SJSA1 (cell line): Measurements from ENCODE around the gene EPAS1. TPM values are rescaled to one million over a fixed set of nuclear protein-coding genes. Genes with fewer than 3 reads are reported as not detected.
A peak's percentile ranks its signal among the peaks of the same experiment; 100 is the strongest.

Experiments
- DNase-seq, 2 experiments: peaks; one replicate each; pipeline ENCODE4 v3.0.0-alpha.2; 2015 to 2020; ENCODE audit warnings: low spot score in 2 of 2, low read depth in 1 of 2
- H3K27ac ChIP-seq: fragments of 250-450 bp; sonication (Bioruptor Pico); 2 replicates; pipeline ENCODE4 v1.5.1; 2020; ENCODE audit warnings: mild to moderate bottlenecking, moderate library complexity
- H3K27me3 ChIP-seq: fragments of 250-450 bp; sonication (Bioruptor Pico); replicated peaks from 2 replicates; pipeline ENCODE4 v1.5.1; 2020; ENCODE audit warnings: mild to moderate bottlenecking, moderate library complexity
- H3K36me3 ChIP-seq: fragments of 250-450 bp; sonication (Bioruptor Pico); 2 replicates; pipeline ENCODE4 v1.5.1; 2020; ENCODE audit warnings: mild to moderate bottlenecking
- H3K4me1 ChIP-seq: fragments of 250-450 bp; sonication (Bioruptor Pico); replicated peaks from 2 replicates; pipeline ENCODE4 v1.6.1; 2021; ENCODE audit warnings: mild to moderate bottlenecking
- H3K4me3 ChIP-seq: fragments of 250-450 bp; sonication (Bioruptor Pico); 2 replicates; pipeline ENCODE4 v1.5.1; 2020; ENCODE audit warnings: mild to moderate bottlenecking
- H3K9me3 ChIP-seq: fragments of 250-450 bp; sonication (Bioruptor Pico); replicated peaks from 2 replicates; pipeline ENCODE4 v1.5.1; 2020; ENCODE audit warnings: mild to moderate bottlenecking
- total RNA-seq: library from RNA; depleted of rRNA; stranded (reverse); fragments of >200 nt; shearing (Covaris generic); gene quantifications from 2 replicates; pipeline ENCODE4 v1.2.3, GENCODE V29; 2014

Gene EPAS1
- total RNA-seq, 1 experiment from 2014 or later = 12.9 TPM

- H3K36me3 ChIP-seq = peaks cover 18% of the 10 kb centered on the region
- no peaks in the 10 kb centered on the region for H3K27me3 ChIP-seq
- H3K27ac ChIP-seq = no peak overlapping the region
- H3K4me1 ChIP-seq = no peaks in the 10 kb centered on the region
- H3K4me3 ChIP-seq = no peak overlapping the region
- DNase-seq = peak in 1 of 2 experiments; percentile 36
- no peaks in the 10 kb centered on the region for H3K9me3 ChIP-seq
Observed at GRCh38 chr2:46380038-46380940, 83.1 kb downstream of the EPAS1 start.

- Histone ChIP-seq H3K4me3 (no peak overlapping the region), H3K27ac (no peak overlapping the region), H3K27me3 (no peaks in the 10 kb centered on the region), H3K9me3 (no peaks in the 10 kb centered on the region), H3K4me1 (no peaks in the 10 kb centered on the region), H3K36me3 (peaks cover 18% of the 10 kb centered on the region)
- peak in 1 of 2 experiments; percentile 32 for DNase-seq
Observed at GRCh38 chr2:46381263-46381849, 84.1 kb downstream of the EPAS1 start.

GRCh38 chr2:46381871-46382270 is 84.7 kb downstream of the EPAS1 start:
- peaks cover 18% of the 10 kb centered on the region for H3K36me3 ChIP-seq
- DNase-seq = peak in 1 of 2 experiments; percentile 36
- no peak overlapping the region for H3K27ac ChIP-seq
- H3K4me3 ChIP-seq = no peak overlapping the region
- no peaks in the 10 kb centered on the region for H3K4me1 ChIP-seq
- no peaks in the 10 kb centered on the region for H3K27me3 ChIP-seq
- H3K9me3 ChIP-seq = no peaks in the 10 kb centered on the region

GRCh38 chr2:46382331-46383112 is 85.3 kb downstream of the EPAS1 start:
- Histone ChIP-seq H3K27me3 (no peaks in the 10 kb centered on the region), H3K4me1 (no peaks in the 10 kb centered on the region), H3K36me3 (peaks cover 18% of the 10 kb centered on the region), H3K9me3 (no peaks in the 10 kb centered on the region), H3K27ac (no peak overlapping the region), H3K4me3 (no peak overlapping the region)
- peak in 1 of 2 experiments; percentile 31 for DNase-seq

- DNase-seq = no peak
- no peaks in the 10 kb centered on the region for H3K27me3 ChIP-seq
- no peak overlapping the region for H3K27ac ChIP-seq
- H3K4me1 ChIP-seq = no peaks in the 10 kb centered on the region
- H3K36me3 ChIP-seq = peaks cover 16% of the 10 kb centered on the region
- H3K9me3 ChIP-seq = no peaks in the 10 kb centered on the region
- H3K4me3 ChIP-seq = no peak overlapping the region
Observed at GRCh38 chr2:46383113-46383395, 85.8 kb downstream of the EPAS1 start.

- H3K9me3 ChIP-seq = no peaks in the 10 kb centered on the region
- H3K27ac ChIP-seq = no peak overlapping the region
- H3K36me3 ChIP-seq = peaks cover 10% of the 10 kb centered on the region
- H3K4me3 ChIP-seq = no peak overlapping the region
- no peaks in the 10 kb centered on the region for H3K4me1 ChIP-seq
- H3K27me3 ChIP-seq = no peaks in the 10 kb centered on the region
- DNase-seq = peak in 1 of 2 experiments; percentile 28
Observed at GRCh38 chr2:46383784-46384456, 86.7 kb downstream of the EPAS1 start.

- peak in 1 of 2 experiments; percentile 36 for DNase-seq
Observed at GRCh38 chr2:46384457-46384815, 87.2 kb downstream of the EPAS1 start.

GRCh38 chr2:46385786-46386577 is 88.8 kb downstream of the EPAS1 start:
- H3K27ac ChIP-seq = no peak overlapping the region
- H3K36me3 ChIP-seq = peaks cover 3% of the 10 kb centered on the region; the same call in 1 of the 2 replicates
- peak in 1 of 2 experiments; percentile 29 for DNase-seq

More at GRCh38 chr2:46384457-46384815, 87.2 kb downstream of the EPAS1 start:
- no peaks in the 10 kb centered on the region for H3K9me3 ChIP-seq
- H3K4me1 ChIP-seq = no peaks in the 10 kb centered on the region
- no peak overlapping the region for H3K4me3 ChIP-seq
- no peaks in the 10 kb centered on the region for H3K27me3 ChIP-seq
- H3K27ac ChIP-seq = no peak overlapping the region
- H3K36me3 ChIP-seq = peaks cover 10% of the 10 kb centered on the region

GRCh38 chr2:46386763-46387162 is 89.6 kb downstream of the EPAS1 start:
- Histone ChIP-seq H3K36me3 (peaks cover 3% of the 10 kb centered on the region; the same call in 1 of the 2 replicates), H3K27ac (no peak overlapping the region), H3K4me1 (no peaks in the 10 kb centered on the region), H3K4me3 (no peak overlapping the region), H3K27me3 (no peaks in the 10 kb centered on the region), H3K9me3 (no peaks in the 10 kb centered on the region)
- DNase-seq = no peak

More at GRCh38 chr2:46385786-46386577, 88.8 kb downstream of the EPAS1 start:
- Histone ChIP-seq H3K27me3 (no peaks in the 10 kb centered on the region), H3K4me3 (no peak overlapping the region), H3K4me1 (no peaks in the 10 kb centered on the region), H3K9me3 (no peaks in the 10 kb centered on the region)

- H3K27ac ChIP-seq = no peak overlapping the region
- H3K4me3 ChIP-seq = no peak overlapping the region
- peaks cover 3% of the 10 kb centered on the region; the same call in 1 of the 2 replicates for H3K36me3 ChIP-seq
- H3K27me3 ChIP-seq = no peaks in the 10 kb centered on the region
- no peaks in the 10 kb centered on the region for H3K4me1 ChIP-seq
- peak in 1 of 2 experiments; percentile 15 for DNase-seq
- no peaks in the 10 kb centered on the region for H3K9me3 ChIP-seq
Observed at GRCh38 chr2:46387292-46387691, 90.1 kb downstream of the EPAS1 start.

- Histone ChIP-seq H3K36me3 (peaks cover 3% of the 10 kb centered on the region; the same call in 1 of the 2 replicates), H3K9me3 (no peaks in the 10 kb centered on the region), H3K4me1 (no peaks in the 10 kb centered on the region; the same call in 1 of the 2 replicates), H3K4me3 (no peak overlapping the region), H3K27ac (no peak overlapping the region), H3K27me3 (no peaks in the 10 kb centered on the region)
- peak in 1 of 2 experiments; percentile 22 for DNase-seq
Observed at GRCh38 chr2:46387886-46388515, 90.8 kb downstream of the EPAS1 start.

- peak in 1 of 2 experiments; percentile 32 for DNase-seq
- Histone ChIP-seq H3K4me1 (no peaks in the 10 kb centered on the region; the same call in 1 of the 2 replicates), H3K9me3 (no peaks in the 10 kb centered on the region), H3K36me3 (0 out of 2 replicates have a peak, but pooled peaks cover 3% of the 10 kb centered on the region), H3K27ac (no peak overlapping the region), H3K4me3 (no peak overlapping the region), H3K27me3 (no peaks in the 10 kb centered on the region)
Observed at GRCh38 chr2:46388881-46389280, 91.7 kb downstream of the EPAS1 start.
